NCI-H128 (cell line): Measurements from ENCODE around the gene SLC22A25.
"Not testable (repeated sequence)": the region's sequence is repeated elsewhere in the genome, so short reads cannot be mapped to it uniquely, and the experiment has no call there.

Experiments used
- DNase-seq: peaks from one replicate; lab custom pipeline; 2025; ENCODE audit not compliant: unreplicated experiment; lab: John Stamatoyannopoulos, UW

SLC22A25 gene

GRCh38 chr11:63243533-63243932 lies at the start of gene SLC22A25:
TSS of gene SLC22A25 (minus strand) at chr11:63243599. CDS start at chr11:63229652, 13,947 bp downstream.
- no peak for DNase-seq

GRCh38 chr11:63290285-63290684 lies 46.9 kb upstream of the SLC22A25 start:
- DNase-seq = no peak

- DNase-seq = no peak
Observed at GRCh38 chr11:63289658-63290057, 46.3 kb upstream of the SLC22A25 start.

GRCh38 chr11:63282579-63282978 lies 39.2 kb upstream of the SLC22A25 start:
- DNase-seq = no peak

GRCh38 chr11:63280920-63281319 lies 37.5 kb upstream of the SLC22A25 start:
- no peak for DNase-seq

GRCh38 chr11:63277345-63277943 lies 34.0 kb upstream of the SLC22A25 start:
- DNase-seq = no peak

GRCh38 chr11:63274776-63275175 lies 31.4 kb upstream of the SLC22A25 start:
- DNase-seq = no peak

GRCh38 chr11:63273685-63274084 lies 30.3 kb upstream of the SLC22A25 start:
- DNase-seq = no peak

- DNase-seq = no peak
Observed at GRCh38 chr11:63262547-63262946, 19.1 kb upstream of the SLC22A25 start.

GRCh38 chr11:63251312-63251711 lies 7.9 kb upstream of the SLC22A25 start:
- DNase-seq = no peak

GRCh38 chr11:63250162-63251050 lies 7.0 kb upstream of the SLC22A25 start:
- DNase-seq = no peak

- no peak for DNase-seq
Observed at GRCh38 chr11:63248966-63249365, 5.6 kb upstream of the SLC22A25 start.

GRCh38 chr11:63247237-63248002 lies 4.0 kb upstream of the SLC22A25 start:
- DNase-seq = not testable (repeated sequence)

GRCh38 chr11:63246045-63246444 lies 2.6 kb upstream of the SLC22A25 start:
- DNase-seq = no peak

- no peak for DNase-seq
Observed at GRCh38 chr11:63244862-63245261, 1.5 kb upstream of the SLC22A25 start.

- DNase-seq = no peak
Observed at GRCh38 chr11:63242089-63242781, 1.2 kb downstream of the SLC22A25 start.

- no peak for DNase-seq
Observed at GRCh38 chr11:63240791-63241379, 2.5 kb downstream of the SLC22A25 start.

- no peak for DNase-seq
Observed at GRCh38 chr11:63240098-63240497, 3.3 kb downstream of the SLC22A25 start.

- no peak for DNase-seq
Observed at GRCh38 chr11:63239254-63239653, 4.1 kb downstream of the SLC22A25 start.

GRCh38 chr11:63237413-63237812 lies 6.0 kb downstream of the SLC22A25 start:
- DNase-seq = no peak
